ENCODE data around the gene POLR2A. TPM values are rescaled to one million over a fixed set of nuclear protein-coding genes. Genes with fewer than 3 reads are reported as not detected.
"Not testable (repeated sequence)": the region's sequence is repeated elsewhere in the genome, so short reads cannot be mapped to it uniquely, and the experiment has no call there.

The POLR2A gene
- total RNA-seq, 1 experiment from 2014 or later: 11.3 TPM

GRCh38 chr17:7478276-7479212 lies 5.6 kb upstream of the POLR2A start:
- DNase-seq (ENCODE audit: low spot score): no peak

GRCh38 chr17:7479213-7480088 lies 4.7 kb upstream of the POLR2A start, which contains the start of gene ZBTB4:
Gene ZBTB4 (minus strand): TSS chr17:7479631. CDS start chr17:7466801, 12,830 bp downstream.
- no peak for DNase-seq (ENCODE audit: low spot score)

GRCh38 chr17:7480089-7480384 lies 4.1 kb upstream of the POLR2A start:
- DNase-seq (ENCODE audit: low spot score): no peak

GRCh38 chr17:7481275-7481674 lies 2.9 kb upstream of the POLR2A start, which contains the start of gene SLC35G6:
Gene SLC35G6 (plus strand): TSS chr17:7481446. CDS start chr17:7481517, 71 bp downstream.
- not testable (repeated sequence) for DNase-seq (ENCODE audit: low spot score)

- DNase-seq (ENCODE audit: low spot score): not testable (repeated sequence)
Measured at GRCh38 chr17:7481842-7482741, 2.1 kb upstream of the POLR2A start.

GRCh38 chr17:7482742-7483088 lies 1.5 kb upstream of the POLR2A start:
- DNase-seq (ENCODE audit: low spot score): not testable (repeated sequence)

GRCh38 chr17:7483255-7484066 lies 705 bp upstream of the POLR2A start:
- peak; percentile 83 for DNase-seq (ENCODE audit: low spot score)

GRCh38 chr17:7484919-7485377 lies 782 bp downstream of the POLR2A start:
- DNase-seq (ENCODE audit: low spot score): no peak

- DNase-seq (ENCODE audit: low spot score): no peak
Measured at GRCh38 chr17:7486181-7486580, 2.0 kb downstream of the POLR2A start.

GRCh38 chr17:7490144-7490543 lies 6.0 kb downstream of the POLR2A start:
- DNase-seq (ENCODE audit: low spot score): no peak

GRCh38 chr17:7491583-7491982 lies 7.4 kb downstream of the POLR2A start:
- DNase-seq (ENCODE audit: low spot score): no peak

- DNase-seq (ENCODE audit: low spot score): no peak
Measured at GRCh38 chr17:7493941-7494340, 9.8 kb downstream of the POLR2A start.

GRCh38 chr17:7495906-7496434 lies 11.8 kb downstream of the POLR2A start:
- no peak for DNase-seq (ENCODE audit: low spot score)

GRCh38 chr17:7496470-7497183 lies 12.5 kb downstream of the POLR2A start:
- no peak for DNase-seq (ENCODE audit: low spot score)

GRCh38 chr17:7497228-7497627 lies 13.1 kb downstream of the POLR2A start:
- DNase-seq (ENCODE audit: low spot score): no peak

GRCh38 chr17:7497636-7498035 lies 13.5 kb downstream of the POLR2A start:
- no peak for DNase-seq (ENCODE audit: low spot score)

GRCh38 chr17:7499161-7499560 lies 15.0 kb downstream of the POLR2A start:
- no peak for DNase-seq (ENCODE audit: low spot score)

GRCh38 chr17:7501729-7502128 lies 17.6 kb downstream of the POLR2A start:
- DNase-seq (ENCODE audit: low spot score): no peak

- no peak for DNase-seq (ENCODE audit: low spot score)
Measured at GRCh38 chr17:7502171-7502847, 18.1 kb downstream of the POLR2A start.
